HG02973 (cell line): Measurements from ENCODE around the gene ANGPTL2.
"Not testable (repeated sequence)": the region's sequence is repeated elsewhere in the genome, so short reads cannot be mapped to it uniquely, and the experiment has no call there.

Experiments
- ATAC-seq: cut with Tn5 transposase; IDR thresholded peaks from one replicate; pipeline ENCODE4 v1.9.1; 2021; ENCODE audit warnings: moderate library complexity; ENCODE audit not compliant: unreplicated experiment

ANGPTL2 gene, protein sequence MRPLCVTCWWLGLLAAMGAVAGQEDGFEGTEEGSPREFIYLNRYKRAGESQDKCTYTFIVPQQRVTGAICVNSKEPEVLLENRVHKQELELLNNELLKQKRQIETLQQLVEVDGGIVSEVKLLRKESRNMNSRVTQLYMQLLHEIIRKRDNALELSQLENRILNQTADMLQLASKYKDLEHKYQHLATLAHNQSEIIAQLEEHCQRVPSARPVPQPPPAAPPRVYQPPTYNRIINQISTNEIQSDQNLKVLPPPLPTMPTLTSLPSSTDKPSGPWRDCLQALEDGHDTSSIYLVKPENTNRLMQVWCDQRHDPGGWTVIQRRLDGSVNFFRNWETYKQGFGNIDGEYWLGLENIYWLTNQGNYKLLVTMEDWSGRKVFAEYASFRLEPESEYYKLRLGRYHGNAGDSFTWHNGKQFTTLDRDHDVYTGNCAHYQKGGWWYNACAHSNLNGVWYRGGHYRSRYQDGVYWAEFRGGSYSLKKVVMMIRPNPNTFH

DNA sequence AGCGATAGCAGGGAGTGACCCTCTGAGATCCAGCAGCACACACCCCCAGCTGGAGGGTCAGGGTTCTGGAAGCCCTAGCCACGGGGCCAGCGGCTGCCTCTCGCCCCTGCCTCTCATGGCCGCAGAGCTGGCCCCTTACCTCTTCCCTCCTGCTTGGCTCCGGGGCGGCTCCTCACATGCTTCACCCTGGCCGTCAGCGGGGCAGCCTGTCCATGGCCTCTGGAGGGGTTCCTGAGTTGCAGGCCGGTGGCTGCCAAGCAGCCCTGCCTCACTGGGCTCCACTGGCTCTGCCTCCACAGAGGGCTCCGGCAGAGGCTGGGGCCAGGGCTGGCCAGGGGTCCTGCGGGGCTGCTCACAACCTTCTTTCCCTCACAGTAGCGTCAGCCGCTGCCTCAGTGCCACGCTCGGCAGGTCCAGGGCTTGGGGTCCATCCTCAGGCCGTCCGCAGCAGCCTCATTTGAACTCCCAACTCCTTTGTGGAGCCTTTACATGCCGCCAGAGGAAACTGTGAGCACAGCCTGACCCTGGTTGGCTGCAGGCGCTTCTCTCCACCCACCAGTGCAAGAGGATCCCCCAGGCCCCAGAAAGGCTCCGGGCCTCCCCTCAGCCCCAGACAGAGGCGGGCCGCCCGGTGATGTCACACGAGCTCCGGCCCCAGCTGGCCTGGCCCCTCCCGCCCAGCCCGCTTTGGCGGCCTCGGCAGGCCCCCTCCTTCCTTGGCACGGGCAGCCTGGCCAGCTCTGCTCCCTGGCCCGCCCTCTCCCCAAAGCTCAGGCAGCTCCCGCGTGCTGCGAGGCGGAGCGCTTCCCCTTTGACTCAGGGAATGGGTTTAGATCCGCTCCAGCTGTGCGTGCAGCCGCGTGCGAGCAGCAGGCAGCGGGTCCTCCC, at the start of gene ANGPTL2:
TSS of gene ANGPTL2 (minus strand) at position 460 of the 888 bp plus-strand sequence. CDS start 13,904 bp downstream, outside the sequence.
- no peak for ATAC-seq

DNA sequence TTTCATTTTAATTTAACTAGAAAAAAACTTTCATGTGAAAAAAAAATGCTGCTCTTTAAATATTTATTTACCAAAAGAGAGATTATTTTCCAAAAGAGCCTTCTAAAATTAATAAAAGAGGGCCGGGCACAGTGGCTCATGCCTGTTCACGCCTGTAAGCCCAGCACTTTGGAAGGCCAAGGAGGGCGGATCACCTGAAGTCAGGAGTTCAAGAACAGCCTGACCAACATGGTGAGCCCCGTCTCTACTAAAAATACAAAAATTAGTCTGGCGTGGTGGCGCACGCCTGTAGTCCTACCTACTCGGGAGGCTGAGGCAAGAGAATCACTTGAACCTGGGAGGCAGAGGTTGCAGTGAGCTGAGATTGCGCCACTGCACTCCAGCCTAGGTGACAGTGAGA, 48.9 kb upstream of the ANGPTL2 start:
- ATAC-seq, result not testable (repeated sequence)

DNA sequence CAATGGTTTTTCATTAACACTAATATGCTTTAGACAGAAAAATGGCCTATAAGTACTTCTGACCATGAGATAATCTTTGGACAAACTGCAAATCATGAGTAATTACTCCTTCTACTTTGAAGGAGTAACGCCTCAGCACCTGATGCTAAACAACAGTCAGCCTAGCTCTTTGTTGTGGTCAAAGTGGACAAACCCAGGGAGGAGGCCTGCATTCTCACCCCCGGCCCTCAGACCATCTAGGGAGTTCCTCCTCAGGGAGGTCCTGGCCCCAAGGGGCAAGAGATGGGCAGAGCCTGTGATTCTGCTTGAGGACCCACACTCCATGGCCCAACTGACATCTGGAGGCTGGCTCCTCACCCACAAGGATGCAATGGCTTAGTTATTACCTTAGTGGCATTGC, 48.2 kb upstream of the ANGPTL2 start:
- ATAC-seq, result no peak

DNA sequence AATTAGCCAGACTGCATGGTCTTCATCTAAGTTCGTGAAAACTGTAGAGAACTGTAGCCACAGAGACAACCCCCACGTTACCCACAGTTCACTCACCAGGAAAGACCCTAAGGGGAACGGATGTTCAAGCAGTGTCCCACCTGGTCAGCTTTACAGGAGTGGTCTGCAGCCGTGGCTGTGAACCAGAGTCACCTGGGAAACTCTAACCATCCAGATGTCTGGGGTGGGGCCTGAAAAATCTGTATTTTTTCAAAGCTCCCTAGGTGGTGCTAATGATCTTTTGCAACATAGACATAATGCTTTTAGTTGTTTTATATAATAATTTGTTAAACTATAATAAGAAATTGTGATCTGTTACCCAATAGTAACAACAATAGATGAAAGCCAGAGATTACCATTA, 47.7 kb upstream of the ANGPTL2 start:
- ATAC-seq, result no peak

DNA sequence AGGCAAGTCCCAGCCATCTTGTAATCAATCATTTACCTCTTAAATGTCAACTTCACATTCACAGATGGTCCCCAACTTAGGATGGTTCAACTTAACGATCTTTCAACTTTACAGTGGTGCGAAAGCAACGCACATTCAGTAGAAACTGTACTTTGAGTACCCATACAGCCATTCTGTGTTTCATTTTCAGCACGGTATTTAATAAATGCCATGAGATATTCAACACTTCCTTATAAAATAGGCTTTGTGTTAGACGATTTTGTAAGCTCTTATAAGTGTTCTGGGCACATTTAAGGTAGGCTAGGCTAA, 47.1 kb upstream of the ANGPTL2 start:
- ATAC-seq, result no peak

DNA sequence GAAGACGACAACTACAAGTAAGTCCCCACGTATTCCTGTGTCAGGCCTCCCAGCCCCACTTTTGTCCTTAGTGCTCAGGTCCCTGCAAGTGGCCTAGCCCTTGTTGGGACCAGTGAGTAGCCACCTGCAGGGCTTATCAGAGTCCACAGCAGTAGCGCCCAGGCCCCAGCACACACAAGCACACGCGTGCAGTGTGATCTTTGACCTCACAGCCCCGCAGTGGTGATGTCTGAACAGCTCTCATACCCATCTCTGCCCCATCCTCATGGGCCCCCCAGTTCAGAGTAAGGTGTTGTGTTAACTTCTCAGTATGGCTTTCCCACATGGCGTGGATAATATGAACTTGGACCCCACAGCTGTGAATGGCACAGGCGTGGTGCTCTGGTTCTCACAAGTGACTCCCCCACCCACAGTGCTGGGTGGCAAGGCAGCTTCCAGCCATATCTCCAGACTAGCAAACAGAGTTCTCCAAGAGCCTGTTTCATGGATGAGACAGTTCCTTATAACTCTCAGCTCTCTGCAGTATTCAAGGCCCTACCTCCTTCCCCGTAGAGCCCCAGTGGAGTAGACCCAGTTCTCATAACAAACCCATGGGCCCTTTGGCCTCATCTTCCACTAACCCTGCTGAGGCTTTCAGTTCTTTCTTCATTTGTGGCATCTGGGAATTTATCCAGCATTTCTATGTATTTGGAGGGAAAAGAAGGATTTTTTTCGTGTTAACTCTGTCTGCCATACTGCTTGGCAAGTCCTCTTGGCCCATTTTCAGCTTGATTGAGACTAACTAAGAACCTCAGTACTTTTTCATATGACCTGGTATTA, 46.5 kb upstream of the ANGPTL2 start:
- ATAC-seq, result no peak

DNA sequence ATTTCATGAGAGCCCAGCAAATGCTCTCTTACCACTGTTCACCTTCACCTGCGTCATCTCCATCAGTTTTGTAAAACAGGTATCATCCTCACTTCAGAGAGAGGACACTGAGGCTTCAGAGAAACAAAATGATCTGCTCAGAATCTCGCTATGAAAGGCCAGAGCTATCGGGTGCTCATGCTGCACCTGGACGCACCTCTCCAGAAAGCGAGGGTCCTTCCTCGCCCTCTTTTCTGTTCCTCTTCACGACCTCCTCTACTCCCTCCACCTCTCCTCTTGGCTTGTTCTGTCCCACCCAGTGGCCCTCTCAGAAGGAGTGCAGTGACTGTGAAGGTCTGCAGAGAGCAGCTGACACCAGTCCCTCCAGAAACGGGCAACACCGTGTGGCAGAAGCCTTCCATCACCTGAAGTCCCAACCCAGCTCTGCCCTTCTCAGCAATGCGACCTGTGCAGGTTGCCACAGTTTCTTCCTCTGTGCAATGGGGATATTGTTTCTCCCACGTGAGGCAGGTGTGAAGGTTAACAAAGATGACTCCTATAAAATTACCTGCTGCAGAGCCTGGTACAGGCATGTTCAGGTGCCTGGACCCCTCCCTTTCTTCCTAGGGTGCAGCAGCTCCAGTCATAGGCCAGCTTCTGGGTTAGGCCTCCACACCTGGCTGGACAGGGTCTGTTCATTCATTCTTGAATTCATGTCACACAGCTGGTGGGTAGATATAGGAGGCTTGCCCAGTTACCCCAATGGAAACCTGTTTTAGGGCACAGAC, 45.3 kb upstream of the ANGPTL2 start:
- ATAC-seq, result no peak

DNA sequence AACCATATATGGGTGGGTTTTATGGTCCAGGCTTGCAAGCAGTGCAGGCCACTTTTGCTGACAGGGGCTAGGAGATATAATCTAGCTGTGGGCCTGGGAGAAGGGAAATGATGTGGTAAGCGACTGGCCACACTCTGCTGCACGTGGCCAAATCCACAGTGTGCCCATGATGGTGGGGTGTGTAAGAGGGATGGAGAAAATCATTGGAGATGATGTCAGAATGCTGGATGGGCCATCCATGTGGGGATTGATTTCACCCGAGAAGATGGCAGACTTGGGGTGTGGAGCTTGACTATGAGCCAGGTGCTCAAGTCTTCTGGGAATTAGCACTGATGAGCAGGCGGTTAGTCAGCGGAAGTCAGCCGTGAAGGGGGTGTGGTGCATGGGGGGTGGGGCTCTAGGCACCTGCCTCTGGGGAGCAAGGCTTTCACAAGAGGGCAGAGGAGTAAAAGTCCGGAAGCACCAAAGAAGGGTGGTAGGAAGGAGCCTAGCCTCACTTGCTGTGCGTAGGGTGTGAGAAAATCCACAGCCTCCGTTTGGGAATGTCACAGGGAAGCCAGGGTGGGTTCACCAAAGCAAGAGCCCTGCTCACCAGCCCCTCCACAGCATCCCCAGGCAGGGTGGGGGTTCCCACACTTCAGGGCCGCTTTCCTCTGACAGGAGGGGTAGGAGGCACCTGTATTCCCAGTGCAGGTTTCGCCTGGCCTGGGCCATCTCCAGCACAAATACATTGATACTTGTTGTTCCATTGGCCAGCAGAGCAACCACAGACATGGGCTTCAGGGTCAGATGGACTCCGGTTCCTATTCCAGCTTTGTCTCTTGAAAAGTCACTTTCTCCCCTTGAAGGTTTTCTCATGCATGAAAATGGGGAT, 44.5 kb upstream of the ANGPTL2 start:
- ATAC-seq, result peak; percentile 70

DNA sequence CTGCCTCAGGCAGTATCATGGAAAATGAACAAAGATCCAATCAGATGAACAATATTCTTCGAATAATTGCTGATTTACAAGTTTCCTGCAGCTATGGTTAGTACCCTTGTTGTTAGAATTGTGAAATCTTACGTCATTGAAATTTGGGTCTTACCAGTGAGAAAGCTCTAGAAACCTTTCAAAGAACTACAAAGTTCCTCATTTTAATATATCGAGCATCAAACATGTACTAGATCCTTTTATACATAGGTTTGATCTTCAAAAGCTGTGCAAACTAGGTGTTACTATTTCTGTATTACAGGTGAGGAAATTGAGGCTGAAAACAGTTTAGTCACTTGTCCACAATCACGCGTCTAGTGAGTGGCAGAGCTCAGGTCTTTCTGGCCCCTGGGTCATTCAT, 43.7 kb upstream of the ANGPTL2 start:
- ATAC-seq, result no peak

DNA sequence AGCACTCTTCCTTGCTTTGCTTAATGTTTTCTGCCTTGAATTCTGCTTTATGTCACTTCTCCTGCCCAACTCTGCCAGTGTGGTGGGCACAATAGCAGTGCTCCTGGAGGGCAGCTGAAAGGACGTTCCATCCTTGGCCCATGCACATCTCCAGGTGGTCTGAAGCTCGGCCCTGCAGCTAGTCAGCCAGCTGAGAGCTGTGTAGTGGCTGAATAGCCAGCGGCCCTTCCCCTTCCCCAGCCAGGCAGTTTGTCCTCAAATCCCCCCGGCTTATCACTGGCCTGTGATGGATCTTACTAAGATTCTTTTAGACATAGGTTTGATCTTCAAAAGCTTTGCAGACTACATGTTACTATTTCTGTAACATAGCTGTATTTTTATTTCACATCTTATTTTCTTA, 42.7 kb upstream of the ANGPTL2 start:
- no peak for ATAC-seq

DNA sequence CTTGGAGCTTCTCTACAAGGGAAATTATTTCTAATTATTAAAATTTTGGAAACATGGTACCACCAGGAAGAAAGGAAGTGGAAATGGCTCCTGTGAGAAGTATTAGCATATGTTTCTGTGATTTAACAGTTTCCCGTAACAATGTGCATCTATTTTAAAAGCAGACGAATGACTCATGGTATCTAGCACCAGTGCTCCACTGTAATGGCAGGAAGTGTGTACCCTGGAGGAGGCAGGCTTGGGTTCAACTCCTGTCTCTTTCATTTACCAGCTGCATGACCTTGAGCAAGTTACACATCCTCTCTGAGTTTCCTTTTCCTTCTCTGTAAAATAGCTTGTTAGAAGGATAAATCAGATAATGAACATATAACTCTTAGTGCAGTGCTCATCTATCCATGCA, 41.0 kb upstream of the ANGPTL2 start:
- ATAC-seq, result no peak

DNA sequence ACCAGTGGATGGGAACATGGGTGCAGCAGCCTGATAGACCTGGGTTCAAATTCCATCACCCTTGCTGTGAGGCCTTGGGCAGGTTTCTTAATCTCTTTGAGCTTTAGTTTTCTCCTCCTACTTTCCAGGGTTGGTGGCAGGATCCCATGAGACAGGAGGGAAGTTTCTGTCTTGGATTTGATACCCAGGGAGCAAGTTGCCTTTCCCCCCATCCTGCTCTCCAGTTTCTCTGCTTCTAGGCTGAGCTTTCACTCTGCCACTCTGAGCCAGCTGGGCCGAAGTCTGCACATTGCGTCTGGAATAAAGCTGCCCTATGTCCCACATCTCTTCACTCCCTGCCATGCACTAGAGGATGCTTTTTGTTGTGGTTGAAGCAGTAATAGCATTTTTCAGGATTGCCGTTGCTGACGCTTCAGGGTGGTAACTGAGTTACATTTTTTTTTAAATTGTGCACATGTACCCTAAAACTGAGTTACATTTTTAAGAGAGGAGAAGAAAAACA, 40.5 kb upstream of the ANGPTL2 start:
- no peak for ATAC-seq

DNA sequence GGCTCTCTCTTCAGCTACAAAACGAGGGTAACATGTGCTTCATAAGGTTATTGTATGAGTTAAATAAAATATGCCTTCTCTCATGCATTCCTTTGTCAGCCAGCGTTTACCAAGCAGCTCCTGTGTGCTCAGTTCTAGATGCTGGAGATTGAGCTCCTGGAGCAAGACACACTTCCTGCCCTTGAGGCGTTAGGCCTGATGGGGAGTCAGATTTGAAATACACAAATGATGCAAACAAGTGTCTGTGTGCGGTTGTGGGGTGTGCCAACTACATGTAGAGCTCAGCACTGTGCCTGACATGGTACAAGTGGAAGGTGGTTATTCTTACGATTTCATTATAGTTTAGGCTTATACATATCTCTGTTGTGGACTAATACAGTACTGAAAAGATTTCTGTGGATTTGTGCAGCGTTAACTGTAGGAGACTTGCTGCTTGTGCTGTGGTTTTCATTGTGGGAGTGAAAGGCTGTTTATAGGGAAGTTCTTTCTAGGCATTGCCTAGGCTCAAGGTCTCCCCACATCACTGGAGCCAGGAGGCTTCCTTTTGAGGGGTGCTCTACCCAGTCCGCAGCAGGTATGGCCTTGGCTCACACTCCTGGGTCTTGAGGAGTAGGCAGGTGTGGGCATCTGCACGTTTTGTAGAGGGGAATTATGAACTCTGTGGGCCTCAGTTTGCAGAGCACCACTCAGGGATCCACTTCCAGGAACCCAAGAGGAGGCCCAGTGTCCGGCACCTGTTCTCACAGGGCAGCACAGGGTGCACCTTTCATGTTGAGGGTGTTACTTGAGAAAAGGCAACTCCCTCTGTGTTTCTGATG, 39.8 kb upstream of the ANGPTL2 start:
- ATAC-seq, result no peak

DNA sequence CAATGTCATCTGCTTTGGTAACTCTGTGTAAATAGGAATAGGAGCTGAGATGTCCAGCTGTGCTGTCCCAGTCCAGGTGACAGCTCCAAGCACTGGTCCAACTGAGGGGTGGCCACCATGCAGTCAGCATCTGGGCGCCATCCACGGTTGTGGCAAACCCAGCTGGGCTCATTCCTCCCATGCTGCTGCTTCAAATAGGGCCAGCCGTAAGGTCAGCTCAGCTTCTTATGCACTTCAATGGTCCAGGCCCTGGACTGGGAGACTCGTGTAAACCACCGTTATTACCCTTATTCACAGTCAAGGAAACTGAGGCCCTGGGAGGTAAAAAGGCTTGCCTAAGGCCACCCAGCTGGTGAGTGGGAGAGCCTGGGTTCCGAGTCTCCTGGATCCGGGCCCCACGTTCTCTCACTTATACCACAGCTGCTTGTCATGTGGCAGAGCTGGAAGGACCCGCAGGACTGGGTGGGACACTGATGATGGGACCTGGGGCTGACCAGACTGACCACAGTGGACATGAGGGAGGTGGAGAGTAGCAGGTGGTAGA, 38.7 kb upstream of the ANGPTL2 start:
- no peak for ATAC-seq

DNA sequence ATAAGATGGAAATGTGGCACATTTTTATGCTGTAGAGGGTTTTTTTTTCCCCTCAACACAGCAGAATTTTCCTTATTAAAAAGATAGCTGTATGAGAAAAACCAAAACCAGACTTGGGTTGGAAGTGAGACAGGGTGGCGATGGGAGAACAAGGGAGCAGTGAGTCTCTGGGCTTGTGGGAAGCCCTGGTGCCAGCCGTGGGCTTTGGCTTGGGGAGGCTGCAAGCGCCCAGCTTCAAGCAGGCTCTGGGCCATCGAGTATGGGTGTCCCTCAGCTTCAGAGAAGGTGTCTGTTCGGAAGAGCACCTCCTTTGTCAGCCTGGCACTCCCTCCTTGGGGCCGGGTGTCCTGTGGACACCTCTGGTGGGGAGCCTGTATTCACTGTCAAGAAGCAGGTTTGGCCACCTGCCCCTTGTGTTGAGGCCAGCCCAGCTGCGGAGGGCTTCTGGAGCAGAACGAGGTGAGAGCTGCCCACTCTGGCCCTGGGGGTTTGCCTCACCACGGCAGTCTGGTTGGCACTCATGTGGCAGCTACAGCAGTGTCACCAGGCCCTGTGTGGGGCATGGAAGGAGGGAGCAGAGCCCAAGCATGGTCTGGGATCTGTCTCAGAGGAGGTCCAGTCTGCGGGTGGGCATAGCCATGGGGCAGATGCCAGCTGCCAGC, 37.6 kb upstream of the ANGPTL2 start:
- no peak for ATAC-seq

DNA sequence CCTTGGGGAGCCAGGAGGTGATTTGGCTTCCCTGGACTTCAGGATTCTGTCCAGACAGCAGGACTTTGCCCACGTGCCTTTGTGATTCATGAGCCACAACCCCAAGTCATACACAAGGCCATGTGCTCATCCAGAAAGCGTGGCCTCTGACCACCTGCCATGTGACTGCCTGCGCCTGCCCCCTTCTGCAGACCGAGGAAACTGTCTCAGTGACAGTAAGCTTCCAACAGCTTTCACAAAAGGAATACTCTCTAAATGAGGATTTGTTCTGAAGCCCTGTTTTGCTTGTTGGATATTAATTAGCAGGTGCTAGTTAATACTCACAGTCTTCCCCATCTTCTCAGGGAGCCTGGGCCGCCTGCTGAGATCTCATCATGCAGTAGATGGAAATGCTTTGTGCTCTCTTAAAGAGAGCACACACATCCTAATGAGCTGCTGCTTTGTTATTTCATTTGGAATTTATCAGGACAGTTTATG, 36.9 kb upstream of the ANGPTL2 start:
- ATAC-seq, result no peak

DNA sequence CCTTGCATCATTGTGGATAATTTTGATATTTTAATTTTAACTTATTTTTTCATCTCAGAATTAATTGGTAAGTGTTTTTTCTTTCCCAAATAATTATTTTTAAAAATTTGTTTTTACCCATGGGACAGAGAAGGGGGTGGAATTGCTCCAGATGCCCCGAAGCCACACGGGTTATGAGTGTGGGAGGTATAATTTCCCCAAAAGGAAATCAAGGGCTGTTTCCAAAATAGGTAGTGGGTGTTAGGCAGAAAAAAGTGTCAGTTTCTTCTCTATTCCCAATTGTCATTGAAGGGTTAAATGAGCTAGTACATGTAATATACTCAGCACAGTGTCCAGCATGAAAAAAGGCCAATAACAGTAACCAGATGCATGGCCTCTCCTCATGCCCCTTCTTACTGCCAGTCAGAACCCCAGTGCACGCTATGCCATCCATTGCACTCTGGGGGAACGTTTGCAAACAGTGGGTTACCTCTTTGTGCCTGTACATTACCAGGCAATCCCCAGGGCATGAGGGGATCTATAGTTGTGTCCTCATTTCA, 36.4 kb upstream of the ANGPTL2 start:
- no peak for ATAC-seq
